ENCODE results near the gene TRIM71. TPM values are rescaled to one million over a fixed set of nuclear protein-coding genes. Genes with fewer than 3 reads are reported as not detected.

TRIM71 gene
- total RNA-seq, 1 experiment from 2014 or later, result 274 TPM

DNA sequence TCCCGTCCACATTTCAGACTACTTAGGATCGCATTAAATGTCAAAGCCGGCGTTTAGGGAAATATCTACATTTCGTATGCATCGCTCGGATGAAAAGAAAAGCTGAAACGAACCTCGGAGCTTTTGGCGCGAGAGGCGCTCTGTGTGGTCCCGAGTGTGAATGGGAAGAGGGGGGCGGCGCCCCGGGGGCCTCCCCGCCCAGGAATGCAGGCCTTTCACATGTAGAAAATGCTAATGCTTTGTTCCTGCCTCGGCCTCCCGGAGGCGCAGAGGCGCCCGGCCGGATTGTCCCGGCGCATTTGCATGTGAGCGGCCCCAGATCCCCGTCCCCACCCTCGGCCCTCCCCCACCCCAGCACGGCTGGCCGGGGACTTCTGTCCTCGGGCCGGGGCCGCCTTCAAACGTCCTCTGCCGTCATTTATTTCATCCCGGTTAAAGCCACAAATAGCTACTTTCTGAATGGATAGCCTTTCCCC is 37.0 kb upstream of the TRIM71 start (continued):
- TF ChIP-seq, protein P1, sequence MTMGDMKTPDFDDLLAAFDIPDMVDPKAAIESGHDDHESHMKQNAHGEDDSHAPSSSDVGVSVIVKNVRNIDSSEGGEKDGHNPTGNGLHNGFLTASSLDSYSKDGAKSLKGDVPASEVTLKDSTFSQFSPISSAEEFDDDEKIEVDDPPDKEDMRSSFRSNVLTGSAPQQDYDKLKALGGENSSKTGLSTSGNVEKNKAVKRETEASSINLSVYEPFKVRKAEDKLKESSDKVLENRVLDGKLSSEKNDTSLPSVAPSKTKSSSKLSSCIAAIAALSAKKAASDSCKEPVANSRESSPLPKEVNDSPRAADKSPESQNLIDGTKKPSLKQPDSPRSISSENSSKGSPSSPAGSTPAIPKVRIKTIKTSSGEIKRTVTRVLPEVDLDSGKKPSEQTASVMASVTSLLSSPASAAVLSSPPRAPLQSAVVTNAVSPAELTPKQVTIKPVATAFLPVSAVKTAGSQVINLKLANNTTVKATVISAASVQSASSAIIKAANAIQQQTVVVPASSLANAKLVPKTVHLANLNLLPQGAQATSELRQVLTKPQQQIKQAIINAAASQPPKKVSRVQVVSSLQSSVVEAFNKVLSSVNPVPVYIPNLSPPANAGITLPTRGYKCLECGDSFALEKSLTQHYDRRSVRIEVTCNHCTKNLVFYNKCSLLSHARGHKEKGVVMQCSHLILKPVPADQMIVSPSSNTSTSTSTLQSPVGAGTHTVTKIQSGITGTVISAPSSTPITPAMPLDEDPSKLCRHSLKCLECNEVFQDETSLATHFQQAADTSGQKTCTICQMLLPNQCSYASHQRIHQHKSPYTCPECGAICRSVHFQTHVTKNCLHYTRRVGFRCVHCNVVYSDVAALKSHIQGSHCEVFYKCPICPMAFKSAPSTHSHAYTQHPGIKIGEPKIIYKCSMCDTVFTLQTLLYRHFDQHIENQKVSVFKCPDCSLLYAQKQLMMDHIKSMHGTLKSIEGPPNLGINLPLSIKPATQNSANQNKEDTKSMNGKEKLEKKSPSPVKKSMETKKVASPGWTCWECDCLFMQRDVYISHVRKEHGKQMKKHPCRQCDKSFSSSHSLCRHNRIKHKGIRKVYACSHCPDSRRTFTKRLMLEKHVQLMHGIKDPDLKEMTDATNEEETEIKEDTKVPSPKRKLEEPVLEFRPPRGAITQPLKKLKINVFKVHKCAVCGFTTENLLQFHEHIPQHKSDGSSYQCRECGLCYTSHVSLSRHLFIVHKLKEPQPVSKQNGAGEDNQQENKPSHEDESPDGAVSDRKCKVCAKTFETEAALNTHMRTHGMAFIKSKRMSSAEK (CRISPR knock-in tag; IDR thresholded peaks at IDR 0.05; ENCODE audit: borderline replicate concordance), result no peak
- TF ChIP-seq, protein P2, sequence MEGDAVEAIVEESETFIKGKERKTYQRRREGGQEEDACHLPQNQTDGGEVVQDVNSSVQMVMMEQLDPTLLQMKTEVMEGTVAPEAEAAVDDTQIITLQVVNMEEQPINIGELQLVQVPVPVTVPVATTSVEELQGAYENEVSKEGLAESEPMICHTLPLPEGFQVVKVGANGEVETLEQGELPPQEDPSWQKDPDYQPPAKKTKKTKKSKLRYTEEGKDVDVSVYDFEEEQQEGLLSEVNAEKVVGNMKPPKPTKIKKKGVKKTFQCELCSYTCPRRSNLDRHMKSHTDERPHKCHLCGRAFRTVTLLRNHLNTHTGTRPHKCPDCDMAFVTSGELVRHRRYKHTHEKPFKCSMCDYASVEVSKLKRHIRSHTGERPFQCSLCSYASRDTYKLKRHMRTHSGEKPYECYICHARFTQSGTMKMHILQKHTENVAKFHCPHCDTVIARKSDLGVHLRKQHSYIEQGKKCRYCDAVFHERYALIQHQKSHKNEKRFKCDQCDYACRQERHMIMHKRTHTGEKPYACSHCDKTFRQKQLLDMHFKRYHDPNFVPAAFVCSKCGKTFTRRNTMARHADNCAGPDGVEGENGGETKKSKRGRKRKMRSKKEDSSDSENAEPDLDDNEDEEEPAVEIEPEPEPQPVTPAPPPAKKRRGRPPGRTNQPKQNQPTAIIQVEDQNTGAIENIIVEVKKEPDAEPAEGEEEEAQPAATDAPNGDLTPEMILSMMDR (IDR thresholded peaks at IDR 0.05), result no peak
- TF ChIP-seq, protein P3, sequence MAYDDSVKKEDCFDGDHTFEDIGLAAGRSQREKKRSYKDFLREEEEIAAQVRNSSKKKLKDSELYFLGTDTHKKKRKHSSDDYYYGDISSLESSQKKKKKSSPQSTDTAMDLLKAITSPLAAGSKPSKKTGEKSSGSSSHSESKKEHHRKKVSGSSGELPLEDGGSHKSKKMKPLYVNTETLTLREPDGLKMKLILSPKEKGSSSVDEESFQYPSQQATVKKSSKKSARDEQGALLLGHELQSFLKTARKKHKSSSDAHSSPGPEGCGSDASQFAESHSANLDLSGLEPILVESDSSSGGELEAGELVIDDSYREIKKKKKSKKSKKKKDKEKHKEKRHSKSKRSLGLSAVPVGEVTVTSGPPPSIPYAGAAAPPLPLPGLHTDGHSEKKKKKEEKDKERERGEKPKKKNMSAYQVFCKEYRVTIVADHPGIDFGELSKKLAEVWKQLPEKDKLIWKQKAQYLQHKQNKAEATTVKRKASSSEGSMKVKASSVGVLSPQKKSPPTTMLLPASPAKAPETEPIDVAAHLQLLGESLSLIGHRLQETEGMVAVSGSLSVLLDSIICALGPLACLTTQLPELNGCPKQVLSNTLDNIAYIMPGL (CRISPR knock-in tag; IDR thresholded peaks at IDR 0.05), result no peak; the same call in 1 of the 2 replicates
- TF ChIP-seq, protein P4, sequence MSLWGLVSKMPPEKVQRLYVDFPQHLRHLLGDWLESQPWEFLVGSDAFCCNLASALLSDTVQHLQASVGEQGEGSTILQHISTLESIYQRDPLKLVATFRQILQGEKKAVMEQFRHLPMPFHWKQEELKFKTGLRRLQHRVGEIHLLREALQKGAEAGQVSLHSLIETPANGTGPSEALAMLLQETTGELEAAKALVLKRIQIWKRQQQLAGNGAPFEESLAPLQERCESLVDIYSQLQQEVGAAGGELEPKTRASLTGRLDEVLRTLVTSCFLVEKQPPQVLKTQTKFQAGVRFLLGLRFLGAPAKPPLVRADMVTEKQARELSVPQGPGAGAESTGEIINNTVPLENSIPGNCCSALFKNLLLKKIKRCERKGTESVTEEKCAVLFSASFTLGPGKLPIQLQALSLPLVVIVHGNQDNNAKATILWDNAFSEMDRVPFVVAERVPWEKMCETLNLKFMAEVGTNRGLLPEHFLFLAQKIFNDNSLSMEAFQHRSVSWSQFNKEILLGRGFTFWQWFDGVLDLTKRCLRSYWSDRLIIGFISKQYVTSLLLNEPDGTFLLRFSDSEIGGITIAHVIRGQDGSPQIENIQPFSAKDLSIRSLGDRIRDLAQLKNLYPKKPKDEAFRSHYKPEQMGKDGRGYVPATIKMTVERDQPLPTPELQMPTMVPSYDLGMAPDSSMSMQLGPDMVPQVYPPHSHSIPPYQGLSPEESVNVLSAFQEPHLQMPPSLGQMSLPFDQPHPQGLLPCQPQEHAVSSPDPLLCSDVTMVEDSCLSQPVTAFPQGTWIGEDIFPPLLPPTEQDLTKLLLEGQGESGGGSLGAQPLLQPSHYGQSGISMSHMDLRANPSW (CRISPR knock-in tag; conservative IDR thresholded peaks at IDR 0.05; ENCODE audit: low read depth), result no peak
- TF ChIP-seq, protein P5, sequence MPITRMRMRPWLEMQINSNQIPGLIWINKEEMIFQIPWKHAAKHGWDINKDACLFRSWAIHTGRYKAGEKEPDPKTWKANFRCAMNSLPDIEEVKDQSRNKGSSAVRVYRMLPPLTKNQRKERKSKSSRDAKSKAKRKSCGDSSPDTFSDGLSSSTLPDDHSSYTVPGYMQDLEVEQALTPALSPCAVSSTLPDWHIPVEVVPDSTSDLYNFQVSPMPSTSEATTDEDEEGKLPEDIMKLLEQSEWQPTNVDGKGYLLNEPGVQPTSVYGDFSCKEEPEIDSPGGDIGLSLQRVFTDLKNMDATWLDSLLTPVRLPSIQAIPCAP (CRISPR knock-in tag; IDR thresholded peaks at IDR 0.05), result no peak
- TF ChIP-seq ZNF232 (CRISPR knock-in tag; IDR thresholded peaks at IDR 0.05) (no peak), GABPB1 (CRISPR knock-in tag; IDR thresholded peaks at IDR 0.05) (0 out of 2 replicates have a peak, but pooled peaks have one; percentile 12), ZNF219 (CRISPR knock-in tag; IDR thresholded peaks at IDR 0.05; ENCODE audit: borderline replicate concordance) (no peak), NR2C2 (CRISPR knock-in tag; IDR thresholded peaks at IDR 0.05) (no peak)
- TF ChIP-seq, protein P6, sequence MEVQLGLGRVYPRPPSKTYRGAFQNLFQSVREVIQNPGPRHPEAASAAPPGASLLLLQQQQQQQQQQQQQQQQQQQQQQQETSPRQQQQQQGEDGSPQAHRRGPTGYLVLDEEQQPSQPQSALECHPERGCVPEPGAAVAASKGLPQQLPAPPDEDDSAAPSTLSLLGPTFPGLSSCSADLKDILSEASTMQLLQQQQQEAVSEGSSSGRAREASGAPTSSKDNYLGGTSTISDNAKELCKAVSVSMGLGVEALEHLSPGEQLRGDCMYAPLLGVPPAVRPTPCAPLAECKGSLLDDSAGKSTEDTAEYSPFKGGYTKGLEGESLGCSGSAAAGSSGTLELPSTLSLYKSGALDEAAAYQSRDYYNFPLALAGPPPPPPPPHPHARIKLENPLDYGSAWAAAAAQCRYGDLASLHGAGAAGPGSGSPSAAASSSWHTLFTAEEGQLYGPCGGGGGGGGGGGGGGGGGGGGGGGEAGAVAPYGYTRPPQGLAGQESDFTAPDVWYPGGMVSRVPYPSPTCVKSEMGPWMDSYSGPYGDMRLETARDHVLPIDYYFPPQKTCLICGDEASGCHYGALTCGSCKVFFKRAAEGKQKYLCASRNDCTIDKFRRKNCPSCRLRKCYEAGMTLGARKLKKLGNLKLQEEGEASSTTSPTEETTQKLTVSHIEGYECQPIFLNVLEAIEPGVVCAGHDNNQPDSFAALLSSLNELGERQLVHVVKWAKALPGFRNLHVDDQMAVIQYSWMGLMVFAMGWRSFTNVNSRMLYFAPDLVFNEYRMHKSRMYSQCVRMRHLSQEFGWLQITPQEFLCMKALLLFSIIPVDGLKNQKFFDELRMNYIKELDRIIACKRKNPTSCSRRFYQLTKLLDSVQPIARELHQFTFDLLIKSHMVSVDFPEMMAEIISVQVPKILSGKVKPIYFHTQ (CRISPR knock-in tag; IDR thresholded peaks at IDR 0.05), result no peak
- TF ChIP-seq, protein P7, sequence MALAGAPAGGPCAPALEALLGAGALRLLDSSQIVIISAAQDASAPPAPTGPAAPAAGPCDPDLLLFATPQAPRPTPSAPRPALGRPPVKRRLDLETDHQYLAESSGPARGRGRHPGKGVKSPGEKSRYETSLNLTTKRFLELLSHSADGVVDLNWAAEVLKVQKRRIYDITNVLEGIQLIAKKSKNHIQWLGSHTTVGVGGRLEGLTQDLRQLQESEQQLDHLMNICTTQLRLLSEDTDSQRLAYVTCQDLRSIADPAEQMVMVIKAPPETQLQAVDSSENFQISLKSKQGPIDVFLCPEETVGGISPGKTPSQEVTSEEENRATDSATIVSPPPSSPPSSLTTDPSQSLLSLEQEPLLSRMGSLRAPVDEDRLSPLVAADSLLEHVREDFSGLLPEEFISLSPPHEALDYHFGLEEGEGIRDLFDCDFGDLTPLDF (CRISPR knock-in tag; IDR thresholded peaks at IDR 0.05), result 0 out of 2 replicates have a peak, but pooled peaks have one; percentile 67
- TF ChIP-seq, protein P8, sequence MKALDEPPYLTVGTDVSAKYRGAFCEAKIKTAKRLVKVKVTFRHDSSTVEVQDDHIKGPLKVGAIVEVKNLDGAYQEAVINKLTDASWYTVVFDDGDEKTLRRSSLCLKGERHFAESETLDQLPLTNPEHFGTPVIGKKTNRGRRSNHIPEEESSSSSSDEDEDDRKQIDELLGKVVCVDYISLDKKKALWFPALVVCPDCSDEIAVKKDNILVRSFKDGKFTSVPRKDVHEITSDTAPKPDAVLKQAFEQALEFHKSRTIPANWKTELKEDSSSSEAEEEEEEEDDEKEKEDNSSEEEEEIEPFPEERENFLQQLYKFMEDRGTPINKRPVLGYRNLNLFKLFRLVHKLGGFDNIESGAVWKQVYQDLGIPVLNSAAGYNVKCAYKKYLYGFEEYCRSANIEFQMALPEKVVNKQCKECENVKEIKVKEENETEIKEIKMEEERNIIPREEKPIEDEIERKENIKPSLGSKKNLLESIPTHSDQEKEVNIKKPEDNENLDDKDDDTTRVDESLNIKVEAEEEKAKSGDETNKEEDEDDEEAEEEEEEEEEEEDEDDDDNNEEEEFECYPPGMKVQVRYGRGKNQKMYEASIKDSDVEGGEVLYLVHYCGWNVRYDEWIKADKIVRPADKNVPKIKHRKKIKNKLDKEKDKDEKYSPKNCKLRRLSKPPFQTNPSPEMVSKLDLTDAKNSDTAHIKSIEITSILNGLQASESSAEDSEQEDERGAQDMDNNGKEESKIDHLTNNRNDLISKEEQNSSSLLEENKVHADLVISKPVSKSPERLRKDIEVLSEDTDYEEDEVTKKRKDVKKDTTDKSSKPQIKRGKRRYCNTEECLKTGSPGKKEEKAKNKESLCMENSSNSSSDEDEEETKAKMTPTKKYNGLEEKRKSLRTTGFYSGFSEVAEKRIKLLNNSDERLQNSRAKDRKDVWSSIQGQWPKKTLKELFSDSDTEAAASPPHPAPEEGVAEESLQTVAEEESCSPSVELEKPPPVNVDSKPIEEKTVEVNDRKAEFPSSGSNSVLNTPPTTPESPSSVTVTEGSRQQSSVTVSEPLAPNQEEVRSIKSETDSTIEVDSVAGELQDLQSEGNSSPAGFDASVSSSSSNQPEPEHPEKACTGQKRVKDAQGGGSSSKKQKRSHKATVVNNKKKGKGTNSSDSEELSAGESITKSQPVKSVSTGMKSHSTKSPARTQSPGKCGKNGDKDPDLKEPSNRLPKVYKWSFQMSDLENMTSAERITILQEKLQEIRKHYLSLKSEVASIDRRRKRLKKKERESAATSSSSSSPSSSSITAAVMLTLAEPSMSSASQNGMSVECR (CRISPR knock-in tag; IDR thresholded peaks at IDR 0.05; ENCODE audit: borderline replicate concordance), result no peak
- TF ChIP-seq, protein P9, sequence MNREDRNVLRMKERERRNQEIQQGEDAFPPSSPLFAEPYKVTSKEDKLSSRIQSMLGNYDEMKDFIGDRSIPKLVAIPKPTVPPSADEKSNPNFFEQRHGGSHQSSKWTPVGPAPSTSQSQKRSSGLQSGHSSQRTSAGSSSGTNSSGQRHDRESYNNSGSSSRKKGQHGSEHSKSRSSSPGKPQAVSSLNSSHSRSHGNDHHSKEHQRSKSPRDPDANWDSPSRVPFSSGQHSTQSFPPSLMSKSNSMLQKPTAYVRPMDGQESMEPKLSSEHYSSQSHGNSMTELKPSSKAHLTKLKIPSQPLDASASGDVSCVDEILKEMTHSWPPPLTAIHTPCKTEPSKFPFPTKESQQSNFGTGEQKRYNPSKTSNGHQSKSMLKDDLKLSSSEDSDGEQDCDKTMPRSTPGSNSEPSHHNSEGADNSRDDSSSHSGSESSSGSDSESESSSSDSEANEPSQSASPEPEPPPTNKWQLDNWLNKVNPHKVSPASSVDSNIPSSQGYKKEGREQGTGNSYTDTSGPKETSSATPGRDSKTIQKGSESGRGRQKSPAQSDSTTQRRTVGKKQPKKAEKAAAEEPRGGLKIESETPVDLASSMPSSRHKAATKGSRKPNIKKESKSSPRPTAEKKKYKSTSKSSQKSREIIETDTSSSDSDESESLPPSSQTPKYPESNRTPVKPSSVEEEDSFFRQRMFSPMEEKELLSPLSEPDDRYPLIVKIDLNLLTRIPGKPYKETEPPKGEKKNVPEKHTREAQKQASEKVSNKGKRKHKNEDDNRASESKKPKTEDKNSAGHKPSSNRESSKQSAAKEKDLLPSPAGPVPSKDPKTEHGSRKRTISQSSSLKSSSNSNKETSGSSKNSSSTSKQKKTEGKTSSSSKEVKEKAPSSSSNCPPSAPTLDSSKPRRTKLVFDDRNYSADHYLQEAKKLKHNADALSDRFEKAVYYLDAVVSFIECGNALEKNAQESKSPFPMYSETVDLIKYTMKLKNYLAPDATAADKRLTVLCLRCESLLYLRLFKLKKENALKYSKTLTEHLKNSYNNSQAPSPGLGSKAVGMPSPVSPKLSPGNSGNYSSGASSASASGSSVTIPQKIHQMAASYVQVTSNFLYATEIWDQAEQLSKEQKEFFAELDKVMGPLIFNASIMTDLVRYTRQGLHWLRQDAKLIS (CRISPR knock-in tag; IDR thresholded peaks at IDR 0.05; ENCODE audit: borderline replicate concordance), result peak; percentile 91; the same call in 1 of the 2 replicates
